Mesothelial cell of epicardium (in vitro differentiated cells): ENCODE results near the gene TNN. TPM values are rescaled to one million over a fixed set of nuclear protein-coding genes. Genes with fewer than 3 reads are reported as not detected.
"Not testable (repeated sequence)": the region's sequence is repeated elsewhere in the genome, so short reads cannot be mapped to it uniquely, and the experiment has no call there.

Experiments
- DNase-seq, 2 experiments: peaks; one replicate each; pipeline ENCODE4 v3.0.0; 2021; ENCODE audit warnings: low spot score in 2 of 2; ENCODE audit not compliant: unreplicated experiment in 2 of 2
- H3K27ac Mint-ChIP-seq: 2 replicates; pipeline ENCODE4 v1.8.0; 2021; ENCODE audit warnings: mixed read lengths
- H3K27me3 Mint-ChIP-seq: 2 replicates; pipeline ENCODE4 v1.8.0; 2021; ENCODE audit warnings: low read depth, mixed read lengths
- H3K36me3 Mint-ChIP-seq: 2 replicates; pipeline ENCODE4 v1.8.0; 2021; ENCODE audit warnings: mixed read lengths
- H3K4me1 Mint-ChIP-seq: 2 replicates; pipeline ENCODE4 v1.8.0; 2021; ENCODE audit warnings: mixed read lengths
- H3K4me3 Mint-ChIP-seq: 2 replicates; pipeline ENCODE4 v1.8.0; 2021; ENCODE audit warnings: mild to moderate bottlenecking, moderate library complexity, mixed read lengths
- H3K9me3 Mint-ChIP-seq: 2 replicates; pipeline ENCODE4 v1.8.0; 2021; ENCODE audit warnings: mixed read lengths
- total RNA-seq: library from RNA; stranded (reverse); gene quantifications from 3 replicates; pipeline ENCODE4 v1.2.1, GENCODE V29; 2021
- TF ChIP-seq, protein P1 (sequence below): fragments of 200-600 bp; sonication (generic); IDR thresholded peaks from one replicate; pipeline ENCODE4 v1.5.0; 2021; ENCODE audit warnings: antibody characterized with exemption; ENCODE audit not compliant: unreplicated experiment

The TNN gene, protein sequence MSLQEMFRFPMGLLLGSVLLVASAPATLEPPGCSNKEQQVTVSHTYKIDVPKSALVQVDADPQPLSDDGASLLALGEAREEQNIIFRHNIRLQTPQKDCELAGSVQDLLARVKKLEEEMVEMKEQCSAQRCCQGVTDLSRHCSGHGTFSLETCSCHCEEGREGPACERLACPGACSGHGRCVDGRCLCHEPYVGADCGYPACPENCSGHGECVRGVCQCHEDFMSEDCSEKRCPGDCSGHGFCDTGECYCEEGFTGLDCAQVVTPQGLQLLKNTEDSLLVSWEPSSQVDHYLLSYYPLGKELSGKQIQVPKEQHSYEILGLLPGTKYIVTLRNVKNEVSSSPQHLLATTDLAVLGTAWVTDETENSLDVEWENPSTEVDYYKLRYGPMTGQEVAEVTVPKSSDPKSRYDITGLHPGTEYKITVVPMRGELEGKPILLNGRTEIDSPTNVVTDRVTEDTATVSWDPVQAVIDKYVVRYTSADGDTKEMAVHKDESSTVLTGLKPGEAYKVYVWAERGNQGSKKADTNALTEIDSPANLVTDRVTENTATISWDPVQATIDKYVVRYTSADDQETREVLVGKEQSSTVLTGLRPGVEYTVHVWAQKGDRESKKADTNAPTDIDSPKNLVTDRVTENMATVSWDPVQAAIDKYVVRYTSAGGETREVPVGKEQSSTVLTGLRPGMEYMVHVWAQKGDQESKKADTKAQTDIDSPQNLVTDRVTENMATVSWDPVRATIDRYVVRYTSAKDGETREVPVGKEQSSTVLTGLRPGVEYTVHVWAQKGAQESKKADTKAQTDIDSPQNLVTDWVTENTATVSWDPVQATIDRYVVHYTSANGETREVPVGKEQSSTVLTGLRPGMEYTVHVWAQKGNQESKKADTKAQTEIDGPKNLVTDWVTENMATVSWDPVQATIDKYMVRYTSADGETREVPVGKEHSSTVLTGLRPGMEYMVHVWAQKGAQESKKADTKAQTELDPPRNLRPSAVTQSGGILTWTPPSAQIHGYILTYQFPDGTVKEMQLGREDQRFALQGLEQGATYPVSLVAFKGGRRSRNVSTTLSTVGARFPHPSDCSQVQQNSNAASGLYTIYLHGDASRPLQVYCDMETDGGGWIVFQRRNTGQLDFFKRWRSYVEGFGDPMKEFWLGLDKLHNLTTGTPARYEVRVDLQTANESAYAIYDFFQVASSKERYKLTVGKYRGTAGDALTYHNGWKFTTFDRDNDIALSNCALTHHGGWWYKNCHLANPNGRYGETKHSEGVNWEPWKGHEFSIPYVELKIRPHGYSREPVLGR (N-terminal part only)
- total RNA-seq, result 2.0 to 2.2 TPM (median 2.0 TPM) in 3 replicates

GRCh38 chr1:175067362-175068106 is at the start of gene TNN:
Gene TNN, plus strand, starts transcription at chr1:175067833. Its CDS starts 9,586 bp downstream, at chr1:175077419.
- TF ChIP-seq, protein P1, sequence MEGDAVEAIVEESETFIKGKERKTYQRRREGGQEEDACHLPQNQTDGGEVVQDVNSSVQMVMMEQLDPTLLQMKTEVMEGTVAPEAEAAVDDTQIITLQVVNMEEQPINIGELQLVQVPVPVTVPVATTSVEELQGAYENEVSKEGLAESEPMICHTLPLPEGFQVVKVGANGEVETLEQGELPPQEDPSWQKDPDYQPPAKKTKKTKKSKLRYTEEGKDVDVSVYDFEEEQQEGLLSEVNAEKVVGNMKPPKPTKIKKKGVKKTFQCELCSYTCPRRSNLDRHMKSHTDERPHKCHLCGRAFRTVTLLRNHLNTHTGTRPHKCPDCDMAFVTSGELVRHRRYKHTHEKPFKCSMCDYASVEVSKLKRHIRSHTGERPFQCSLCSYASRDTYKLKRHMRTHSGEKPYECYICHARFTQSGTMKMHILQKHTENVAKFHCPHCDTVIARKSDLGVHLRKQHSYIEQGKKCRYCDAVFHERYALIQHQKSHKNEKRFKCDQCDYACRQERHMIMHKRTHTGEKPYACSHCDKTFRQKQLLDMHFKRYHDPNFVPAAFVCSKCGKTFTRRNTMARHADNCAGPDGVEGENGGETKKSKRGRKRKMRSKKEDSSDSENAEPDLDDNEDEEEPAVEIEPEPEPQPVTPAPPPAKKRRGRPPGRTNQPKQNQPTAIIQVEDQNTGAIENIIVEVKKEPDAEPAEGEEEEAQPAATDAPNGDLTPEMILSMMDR, result no peak
- Mint-ChIP-seq H3K27me3 (peaks cover 27% of the 10 kb centered on the region), H3K27ac (peak within 1 kb of the TSS; percentile 69), H3K9me3 (no peaks in the 10 kb centered on the region), H3K4me3 (no peak within 1 kb of the TSS), H3K36me3 (no peaks in the 10 kb centered on the region), H3K4me1 (peaks cover 5% of the 10 kb centered on the region)
- DNase-seq, result no peak

DNA sequence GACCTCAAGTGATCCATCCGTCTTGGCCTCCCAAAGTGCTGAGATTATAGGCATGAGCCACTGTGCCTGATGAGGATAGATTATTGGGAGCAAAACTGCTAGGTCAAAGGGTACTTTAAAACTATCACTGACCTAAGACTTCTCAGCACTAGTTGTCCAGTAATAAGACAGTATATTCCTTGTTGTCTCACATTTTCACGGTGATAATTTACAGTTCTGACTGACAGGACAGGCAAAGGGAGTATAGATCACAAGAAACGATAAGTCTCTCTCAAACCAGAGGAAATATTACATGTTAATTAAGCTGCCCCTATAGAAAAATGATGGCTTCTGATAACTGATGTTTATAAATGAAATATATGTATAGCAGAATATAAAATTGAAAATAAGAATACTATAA is 48.1 kb upstream of the TNN start:
- TF ChIP-seq, protein P1, result no peak
- Mint-ChIP-seq H3K9me3 (peaks cover 1% of the 10 kb centered on the region), H3K27ac (no peak overlapping the region)

DNA sequence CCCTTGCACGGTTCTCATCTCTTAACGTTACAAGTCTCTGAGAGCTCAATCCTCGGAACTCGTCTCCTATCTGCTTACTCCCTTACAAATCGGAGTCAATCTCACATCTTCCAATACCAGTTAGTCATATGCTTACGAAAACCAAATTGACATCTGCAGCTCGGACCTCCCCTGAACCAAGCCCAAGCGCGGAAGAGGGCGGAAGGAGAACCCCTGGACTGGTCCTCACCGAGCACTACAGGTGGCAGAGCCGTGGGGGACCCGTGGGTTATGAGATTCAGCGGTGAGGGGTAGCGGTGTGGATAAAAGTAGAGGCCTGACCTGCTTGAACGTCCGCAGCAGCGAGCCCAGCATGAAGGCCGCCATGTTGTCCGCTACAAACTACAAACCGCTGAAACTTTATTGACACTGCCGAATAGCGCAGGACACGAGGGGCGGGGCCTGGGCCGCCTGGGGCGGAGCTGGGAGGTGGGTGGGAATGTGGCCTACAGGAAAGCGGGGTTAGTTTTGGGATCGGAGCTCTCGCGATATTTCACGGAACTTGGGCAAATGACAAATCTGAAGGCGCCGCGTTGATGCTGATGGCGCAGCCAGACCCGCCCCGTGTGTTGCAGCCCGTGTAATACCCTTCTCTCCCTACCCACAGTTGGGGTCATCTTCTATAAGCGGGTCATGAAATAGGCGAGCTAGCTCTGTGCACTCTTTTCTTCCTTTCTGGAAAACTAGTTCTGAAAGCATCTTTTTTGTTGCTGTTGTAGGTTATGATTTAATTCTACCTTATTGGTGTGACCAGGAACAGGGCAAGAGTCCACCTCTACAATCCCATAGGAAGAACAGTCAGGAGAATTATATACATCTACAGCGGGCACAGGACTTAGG is 44.4 kb upstream of the TNN start, which contains the start of gene MRPS14:
MRPS14 (minus strand) TSS at position 383 of the 879 bp plus-strand sequence; CDS start at position 366, 17 bp downstream.
- Mint-ChIP-seq H3K36me3 (peaks cover 2% of the 10 kb centered on the region), H3K27ac (peak within 1 kb of the TSS; percentile 92), H3K27me3 (no peaks in the 10 kb centered on the region), H3K4me3 (peak within 1 kb of the TSS; percentile 88), H3K9me3 (peaks cover 9% of the 10 kb centered on the region), H3K4me1 (peaks cover 10% of the 10 kb centered on the region)
- TF ChIP-seq, protein P1, result no peak
- DNase-seq, result peak; percentile 94 to 97

More for the DNA sequence above, 48.1 kb upstream of the TNN start:
- Mint-ChIP-seq H3K4me3 (no peak overlapping the region), H3K4me1 (peaks cover 13% of the 10 kb centered on the region), H3K36me3 (peaks cover 14% of the 10 kb centered on the region), H3K27me3 (no peaks in the 10 kb centered on the region)
- no peak for DNase-seq

DNA sequence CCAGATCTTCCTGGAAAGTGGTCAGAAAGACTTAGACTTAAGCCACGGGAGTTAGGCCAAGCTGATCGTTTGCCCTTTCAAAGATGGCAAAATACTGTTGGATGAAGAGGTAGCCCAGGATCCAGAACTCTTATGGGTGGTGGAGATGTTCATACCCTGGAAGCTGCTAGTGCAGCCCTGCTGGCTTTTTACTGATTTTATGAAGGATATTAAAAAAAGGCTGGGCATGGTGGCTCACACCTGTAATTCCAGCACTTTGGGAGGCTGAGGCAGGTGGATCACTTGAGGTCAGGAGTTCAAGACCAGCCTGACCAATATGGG is 43.8 kb upstream of the TNN start:
- Mint-ChIP-seq H3K27ac (peak overlapping the region; percentile 92), H3K4me3 (peak overlapping the region; percentile 88)
- DNase-seq, H3K27me3 Mint-ChIP-seq, H3K9me3 Mint-ChIP-seq, H3K36me3 Mint-ChIP-seq, H3K4me1 Mint-ChIP-seq: not testable (repeated sequence)

DNA sequence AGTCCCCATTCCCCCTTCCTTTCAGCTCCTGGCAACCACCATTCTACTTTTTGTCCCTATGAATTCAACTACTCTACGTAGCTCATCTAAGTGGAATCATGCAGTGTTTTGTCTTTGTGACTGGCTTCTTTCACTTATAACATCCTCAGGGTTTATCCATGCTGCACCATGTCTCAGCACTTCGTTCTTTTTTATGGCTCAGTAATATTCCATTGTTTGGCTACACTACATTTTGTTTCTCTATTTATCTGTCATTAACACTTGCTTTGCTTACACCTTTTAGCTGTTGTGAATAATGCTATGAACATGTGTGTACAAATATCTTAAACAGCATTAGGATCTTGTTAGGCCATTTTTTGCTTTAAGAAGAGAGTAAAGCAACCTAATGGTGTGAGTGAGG is 42.9 kb upstream of the TNN start:
- H3K4me3 Mint-ChIP-seq, result peak overlapping the region; percentile 6

More for the DNA sequence above, 42.9 kb upstream of the TNN start:
- TF ChIP-seq, protein P1, result no peak
- H3K36me3 Mint-ChIP-seq, result no peaks in the 10 kb centered on the region
- H3K9me3 Mint-ChIP-seq, result peaks cover 9% of the 10 kb centered on the region
- H3K27me3 Mint-ChIP-seq, result no peaks in the 10 kb centered on the region
- H3K27ac Mint-ChIP-seq, result no peak overlapping the region
- no peak for DNase-seq
- peaks cover 12% of the 10 kb centered on the region for H3K4me1 Mint-ChIP-seq
